ENCODE measurements around the gene MATK. TPM values are rescaled to one million over a fixed set of nuclear protein-coding genes. Genes with fewer than 3 reads are reported as not detected.

The MATK gene
- total RNA-seq, 5 donors from 2014 or later (not counting 1 experiment from before 2014, with no cell fraction given): 9.2 to 41.4 (median 20.6) TPM

GRCh38 chr19:3738477-3739220, 47.5 kb downstream of the MATK start:
- Mint-ChIP-seq H3K36me3 (peaks cover 28% of the 10 kb centered on the region), H3K27ac (peak overlapping the region; percentile 82 to 94), H3K27me3 (no peaks in the 10 kb centered on the region), H3K4me1 (peaks cover 15 to 25% (median 16%) of the 10 kb centered on the region in 3 donors), H3K9me3 (no peaks in the 10 kb centered on the region), H3K4me3 (peak overlapping the region in 1 of 3 donors; percentile 49)
- ChIA-PET POLR2A (no interaction called here), CTCF (interaction anchor here in 1 of 2 donors (1.0 kb wide), 1 partner anchor 24 kb away, joined by 3 read pairs; the partner anchor contains the start of gene MRPL54)
- no peak for DNase-seq
- Histone ChIP-seq H3K27ac (ENCODE audit: low read length) (peak overlapping the region; percentile 61), H3K27me3 (replicated peaks in 1 of 2; ENCODE audit: control insufficient read depth in 2 of 2, extremely low read depth in 1 of 2, insufficient read depth in 2 of 2, low read length in 1 of 2) (peaks cover 0 to 11% of the 10 kb centered on the region in 2 experiments), H3K9me3 (no peaks in the 10 kb centered on the region), H3K36me3 (ENCODE audit: control insufficient read depth in 2 of 2, extremely low read depth in 1 of 2, insufficient read depth in 1 of 2, low read length in 1 of 2) (peaks cover 0 to 2% of the 10 kb centered on the region in 2 donors), H3K4me3 (ENCODE audit: control insufficient read depth in 1 of 2, extremely low read depth in 1 of 2, low read length in 1 of 2) (no peak overlapping the region), H3K4me1 (ENCODE audit: control insufficient read depth in 1 of 2, extremely low read depth in 1 of 2, insufficient read depth in 2 of 2, low read length in 2 of 2) (peaks cover 2 to 19% of the 10 kb centered on the region in 2 experiments)
- ATAC-seq (replicated peaks in 1 of 4): no peak
- WGBS (ENCODE audit: insufficient coverage): 95% methylated on average over 27 of the region's 32 CpGs

- H3K4me3 ChIP-seq (ENCODE audit: control insufficient read depth in 1 of 2, extremely low read depth in 1 of 2, low read length in 1 of 2): no peak overlapping the region
- 81% methylated on average over 8 of the region's 10 CpGs for WGBS (ENCODE audit: insufficient coverage)
- peaks cover 2 to 19% of the 10 kb centered on the region in 2 experiments for H3K4me1 ChIP-seq (ENCODE audit: control insufficient read depth in 1 of 2, extremely low read depth in 1 of 2, insufficient read depth in 2 of 2, low read length in 2 of 2)
- no peak for DNase-seq
- peaks cover 15 to 25% (median 16%) of the 10 kb centered on the region in 3 donors for H3K4me1 Mint-ChIP-seq
- H3K27ac Mint-ChIP-seq: peak overlapping the region; percentile 61 to 85
- H3K36me3 ChIP-seq (ENCODE audit: control insufficient read depth in 2 of 2, extremely low read depth in 1 of 2, insufficient read depth in 1 of 2, low read length in 1 of 2): peaks cover 0 to 2% of the 10 kb centered on the region in 2 donors
- peak overlapping the region in 1 of 3 donors; percentile 49 for H3K4me3 Mint-ChIP-seq
- H3K36me3 Mint-ChIP-seq: peaks cover 31% of the 10 kb centered on the region
- no peaks in the 10 kb centered on the region for H3K9me3 Mint-ChIP-seq
- no peaks in the 10 kb centered on the region for H3K27me3 Mint-ChIP-seq
- no peaks in the 10 kb centered on the region for H3K9me3 ChIP-seq
- ChIA-PET POLR2A (no interaction called here), CTCF (no interaction called here)
- peaks cover 0 to 11% of the 10 kb centered on the region in 2 experiments for H3K27me3 ChIP-seq (replicated peaks in 1 of 2; ENCODE audit: control insufficient read depth in 2 of 2, extremely low read depth in 1 of 2, insufficient read depth in 2 of 2, low read length in 1 of 2)
- no peak overlapping the region for H3K27ac ChIP-seq (ENCODE audit: low read length)
- no peak for ATAC-seq (replicated peaks in 1 of 4)
Measured at GRCh38 chr19:3737487-3738205, 48.5 kb downstream of the MATK start.

DNA sequence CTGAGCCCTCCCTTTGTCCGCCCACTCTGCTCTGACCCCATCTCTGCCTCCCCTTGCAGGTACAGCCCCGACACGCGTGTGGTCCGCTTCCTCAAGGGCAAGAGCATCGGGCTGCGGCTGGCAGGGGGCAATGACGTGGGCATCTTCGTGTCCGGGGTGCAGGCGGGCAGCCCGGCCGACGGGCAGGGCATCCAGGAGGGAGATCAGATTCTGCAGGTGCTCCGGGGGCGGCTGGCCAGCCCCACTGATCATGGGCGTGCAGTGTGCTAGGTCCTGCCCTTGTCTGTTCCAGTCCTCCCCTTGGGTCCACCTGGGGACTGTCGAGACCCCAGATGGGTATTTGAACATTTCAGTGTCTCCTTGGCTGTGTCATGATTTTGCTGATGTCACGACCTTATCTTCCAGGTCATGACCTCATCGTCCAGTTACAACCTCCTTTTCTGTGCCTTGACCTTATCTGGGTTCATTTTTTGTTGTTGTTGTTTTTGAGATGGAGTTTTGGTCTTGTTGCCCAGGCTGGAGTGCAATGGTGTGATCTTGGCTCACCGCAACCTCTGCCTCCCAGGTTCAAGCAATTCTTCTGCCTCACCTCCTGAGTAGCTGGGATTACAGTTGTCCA, 50.0 kb downstream of the MATK start:
- no peak overlapping the region for H3K4me3 Mint-ChIP-seq
- ChIA-PET POLR2A (no interaction called here), CTCF (interaction anchor here in 1 of 2 donors (0.6 kb wide), 1 partner anchor 520 kb away, joined by 4 read pairs; no protein-coding TSS in a partner anchor)
- Histone ChIP-seq H3K9me3 (no peaks in the 10 kb centered on the region), H3K4me3 (ENCODE audit: control insufficient read depth in 1 of 2, extremely low read depth in 1 of 2, low read length in 1 of 2) (no peak overlapping the region), H3K36me3 (ENCODE audit: control insufficient read depth in 2 of 2, extremely low read depth in 1 of 2, insufficient read depth in 1 of 2, low read length in 1 of 2) (peaks cover 0 to 2% of the 10 kb centered on the region in 2 donors), H3K27me3 (replicated peaks in 1 of 2; ENCODE audit: control insufficient read depth in 2 of 2, extremely low read depth in 1 of 2, insufficient read depth in 2 of 2, low read length in 1 of 2) (peaks cover 0 to 11% of the 10 kb centered on the region in 2 experiments), H3K4me1 (ENCODE audit: control insufficient read depth in 1 of 2, extremely low read depth in 1 of 2, insufficient read depth in 2 of 2, low read length in 2 of 2) (peaks cover 2 to 19% of the 10 kb centered on the region in 2 experiments), H3K27ac (ENCODE audit: low read length) (no peak overlapping the region)
- no peak overlapping the region for H3K27ac Mint-ChIP-seq
- DNase-seq (no peak), ATAC-seq (replicated peaks in 1 of 4) (no peak)
- peaks cover 37% of the 10 kb centered on the region for H3K36me3 Mint-ChIP-seq
- H3K27me3 Mint-ChIP-seq: no peaks in the 10 kb centered on the region
- no peaks in the 10 kb centered on the region for H3K9me3 Mint-ChIP-seq
- H3K4me1 Mint-ChIP-seq: peaks cover 15 to 25% (median 16%) of the 10 kb centered on the region in 3 donors
- WGBS (ENCODE audit: insufficient coverage): 84% methylated on average over 18 of the region's 21 CpGs

DNA sequence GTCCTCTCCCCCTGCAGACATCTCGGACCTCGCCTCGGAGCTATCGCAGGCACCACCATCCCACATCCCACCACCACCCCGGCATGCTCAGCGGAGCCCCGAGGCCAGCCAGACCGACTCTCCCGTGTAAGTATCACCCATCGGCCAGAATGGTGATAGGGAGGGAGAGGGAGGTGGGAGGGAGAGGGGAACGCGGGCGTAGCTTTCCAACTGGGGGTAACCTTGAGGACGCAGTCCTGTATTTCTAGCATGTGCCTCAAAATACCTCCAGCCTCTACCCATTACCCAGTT, 51.9 kb downstream of the MATK start:
- DNase-seq (no peak), ATAC-seq (replicated peaks in 1 of 4) (no peak)
- no peaks in the 10 kb centered on the region for H3K9me3 ChIP-seq
- ChIA-PET POLR2A (no interaction called here), CTCF (no interaction called here)
- Mint-ChIP-seq H3K27me3 (no peaks in the 10 kb centered on the region), H3K27ac (no peak overlapping the region), H3K4me3 (no peak overlapping the region), H3K9me3 (no peaks in the 10 kb centered on the region), H3K36me3 (peaks cover 37% of the 10 kb centered on the region), H3K4me1 (peaks cover 10 to 20% (median 10%) of the 10 kb centered on the region in 3 donors)
- no peak overlapping the region for H3K4me3 ChIP-seq (ENCODE audit: control insufficient read depth in 1 of 2, extremely low read depth in 1 of 2, low read length in 1 of 2)
- H3K27me3 ChIP-seq (replicated peaks in 1 of 2; ENCODE audit: control insufficient read depth in 2 of 2, extremely low read depth in 1 of 2, insufficient read depth in 2 of 2, low read length in 1 of 2): peaks cover 0 to 11% of the 10 kb centered on the region in 2 experiments
- 100% methylated on average over 1 of the region's 14 CpGs for WGBS (ENCODE audit: insufficient coverage)
- peaks cover 0 to 2% of the 10 kb centered on the region in 2 donors for H3K36me3 ChIP-seq (ENCODE audit: control insufficient read depth in 2 of 2, extremely low read depth in 1 of 2, insufficient read depth in 1 of 2, low read length in 1 of 2)
- no peak overlapping the region for H3K27ac ChIP-seq (ENCODE audit: low read length)
- H3K4me1 ChIP-seq (ENCODE audit: control insufficient read depth in 1 of 2, extremely low read depth in 1 of 2, insufficient read depth in 2 of 2, low read length in 2 of 2): peaks cover 0 to 10% of the 10 kb centered on the region in 2 experiments

DNA sequence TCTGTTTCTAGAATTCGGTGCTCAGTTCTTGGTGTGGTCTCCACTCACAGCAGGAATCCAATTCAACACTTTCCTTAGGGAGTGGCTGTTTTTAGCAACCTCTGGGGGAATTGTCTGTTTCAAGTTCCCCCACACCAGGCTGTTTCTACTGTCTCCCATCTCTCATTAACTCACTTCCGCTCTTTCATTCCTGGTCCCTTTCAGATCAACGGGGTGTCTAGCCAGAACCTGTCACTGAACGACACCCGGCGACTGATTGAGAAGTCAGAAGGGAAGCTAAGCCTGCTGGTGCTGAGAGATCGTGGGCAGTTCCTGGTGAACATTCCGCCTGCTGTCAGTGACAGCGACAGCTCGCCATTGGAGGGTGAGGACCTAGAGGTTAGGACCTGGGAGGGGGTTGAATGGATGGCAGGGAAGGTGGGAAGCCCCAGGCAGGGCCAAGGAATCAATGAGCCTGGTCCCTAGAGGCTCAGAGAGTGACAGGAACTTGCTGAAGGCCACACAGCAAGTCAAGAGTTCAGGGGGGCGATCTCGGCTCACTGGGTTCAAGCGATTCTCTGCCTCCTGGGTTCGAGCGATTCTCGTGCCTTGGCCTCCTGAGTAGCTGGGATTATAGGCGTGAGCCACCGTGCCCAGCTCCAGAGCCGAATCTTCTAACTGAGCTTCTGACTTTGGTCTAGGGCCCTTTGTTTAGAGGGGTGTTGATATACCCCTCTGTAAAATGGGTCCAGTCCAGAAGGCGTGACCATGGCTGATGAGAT, 52.5 kb downstream of the MATK start:
- Histone ChIP-seq H3K27me3 (replicated peaks in 1 of 2; ENCODE audit: control insufficient read depth in 2 of 2, extremely low read depth in 1 of 2, insufficient read depth in 2 of 2, low read length in 1 of 2) (peaks cover 0 to 11% of the 10 kb centered on the region in 2 experiments), H3K9me3 (no peaks in the 10 kb centered on the region), H3K4me1 (ENCODE audit: control insufficient read depth in 1 of 2, extremely low read depth in 1 of 2, insufficient read depth in 2 of 2, low read length in 2 of 2) (peaks cover 0 to 4% of the 10 kb centered on the region in 2 experiments), H3K27ac (ENCODE audit: low read length) (no peak overlapping the region), H3K4me3 (ENCODE audit: control insufficient read depth in 1 of 2, extremely low read depth in 1 of 2, low read length in 1 of 2) (no peak overlapping the region), H3K36me3 (ENCODE audit: control insufficient read depth in 2 of 2, extremely low read depth in 1 of 2, insufficient read depth in 1 of 2, low read length in 1 of 2) (peaks cover 0 to 2% of the 10 kb centered on the region in 2 donors)
- H3K9me3 Mint-ChIP-seq: no peaks in the 10 kb centered on the region
- no peak overlapping the region for H3K4me3 Mint-ChIP-seq
- peaks cover 33% of the 10 kb centered on the region for H3K36me3 Mint-ChIP-seq
- H3K4me1 Mint-ChIP-seq: peaks cover 6 to 15% (median 7%) of the 10 kb centered on the region in 3 donors
- WGBS (ENCODE audit: insufficient coverage): 77% methylated on average over 15 of the region's 20 CpGs
- no peaks in the 10 kb centered on the region for H3K27me3 Mint-ChIP-seq
- peak overlapping the region; percentile 18 to 19 for H3K27ac Mint-ChIP-seq
- ChIA-PET POLR2A (no interaction called here), CTCF (interaction anchor here in 1 of 2 donors (0.6 kb wide), 1 partner anchor 11 kb away, joined by 5 read pairs; no protein-coding TSS in a partner anchor)
- no peak for DNase-seq
- ATAC-seq (replicated peaks in 1 of 4): no peak

GRCh38 chr19:3732108-3732507, 54.1 kb downstream of the MATK start:
- no peak for DNase-seq
- POLR2A ChIA-PET: interaction anchor here in 1 of 2 donors (0.5 kb wide), 1 partner anchor 24 kb away, joined by 3 read pairs; no protein-coding TSS in a partner anchor

More at GRCh38 chr19:3732108-3732507, 54.1 kb downstream of the MATK start:
- Mint-ChIP-seq H3K4me1 (peaks cover 0 to under 1% (median 0%) of the 10 kb centered on the region in 3 donors), H3K4me3 (no peak overlapping the region), H3K36me3 (peaks cover 20% of the 10 kb centered on the region), H3K9me3 (no peaks in the 10 kb centered on the region), H3K27ac (no peak overlapping the region), H3K27me3 (no peaks in the 10 kb centered on the region)
- no peak for ATAC-seq (replicated peaks in 1 of 4)
- CTCF ChIA-PET: no interaction called here
- Histone ChIP-seq H3K4me1 (ENCODE audit: control insufficient read depth in 1 of 2, extremely low read depth in 1 of 2, insufficient read depth in 2 of 2, low read length in 2 of 2) (no peaks in the 10 kb centered on the region), H3K36me3 (ENCODE audit: control insufficient read depth in 2 of 2, extremely low read depth in 1 of 2, insufficient read depth in 1 of 2, low read length in 1 of 2) (peaks cover 0 to 2% of the 10 kb centered on the region in 2 donors), H3K27me3 (replicated peaks in 1 of 2; ENCODE audit: control insufficient read depth in 2 of 2, extremely low read depth in 1 of 2, insufficient read depth in 2 of 2, low read length in 1 of 2) (peaks cover 0 to 8% of the 10 kb centered on the region in 2 experiments), H3K9me3 (no peaks in the 10 kb centered on the region), H3K27ac (ENCODE audit: low read length) (no peak overlapping the region), H3K4me3 (ENCODE audit: control insufficient read depth in 1 of 2, extremely low read depth in 1 of 2, low read length in 1 of 2) (no peak overlapping the region)
- no CpG with 5 or more reads among the region's 1 CpG for WGBS (ENCODE audit: insufficient coverage)

Data from T-cell (primary cell).